Gastrocnemius medialis (tissue), 4 donors: Measurements from ENCODE around the gene ZFP36.

Experiments used
- CTCF ChIP-seq, 5 experiments: fragments of 450-650 bp in 3 of 5; fragments of 200-600 bp in 2 of 5; sonication (generic) in 2 of 5; IDR thresholded peaks in 4 of 5; conservative IDR thresholded peaks in 1 of 5; 1 replicate in 4 of 5; 2 replicates in 1 of 5; pipeline ENCODE4 v1.5.1; 2016 to 2019; ENCODE audit warnings: antibody characterized with exemption in 5 of 5, mild to moderate bottlenecking in 3 of 5, moderate library complexity in 3 of 5
- POLR2A ChIP-seq, 2 donors: fragments of 450-650 bp; IDR thresholded peaks; one replicate each; pipeline ENCODE4 v1.6.1; 2017; ENCODE audit warnings: antibody characterized with exemption in 2 of 2, mild to moderate bottlenecking in 2 of 2, moderate library complexity in 2 of 2

- TF ChIP-seq POLR2A (IDR thresholded peaks at IDR 0.05), result no peak
- TF ChIP-seq CTCF (IDR thresholded peaks at IDR 0.05 in 4 of 5, conservative IDR thresholded peaks at IDR 0.05 in 1 of 5), result no peak
Observed at GRCh38 chr19:39401070-39401548, 5.5 kb upstream of the ZFP36 start.
